ENCODE measurements around the gene MTA2. TPM values are rescaled to one million over a fixed set of nuclear protein-coding genes. Genes with fewer than 3 reads are reported as not detected.

MTA2 gene
- total RNA-seq, 2 experiments from 2014 or later = 167 to 172 TPM

GRCh38 chr11:62579252-62579651, 22.4 kb downstream of the MTA2 start:
- peaks cover 61% of the 10 kb centered on the region for H3K36me3 ChIP-seq (ENCODE audit: insufficient read depth, low read length)
- H3K27ac ChIP-seq (ENCODE audit: low read depth in 1 of 2, low read length in 2 of 2) = no peak overlapping the region
- Mint-ChIP-seq H3K27me3 (no peaks in the 10 kb centered on the region), H3K4me3 (no peak overlapping the region), H3K9me3 (no peaks in the 10 kb centered on the region), H3K4me1 (ENCODE audit: low read depth) (peaks cover 11% of the 10 kb centered on the region), H3K27ac (no peak overlapping the region), H3K36me3 (ENCODE audit: low read depth) (peaks cover 76% of the 10 kb centered on the region)
- POLR2A ChIA-PET = interaction anchor here (0.6 to 1.5 kb wide), 2 partner anchors 8 to 12 kb away, joined by 6 to 7 read pairs; partner anchors contain the start of gene TUT1
- peaks cover 16% of the 10 kb centered on the region for H3K4me1 ChIP-seq (ENCODE audit: insufficient read depth, low read length)
- CTCF ChIA-PET = no interaction called here
- H3K27me3 ChIP-seq (ENCODE audit: control insufficient read depth in 1 of 2, insufficient read depth in 2 of 2, low read length in 2 of 2) = no peaks in the 10 kb centered on the region
- H3K9me3 ChIP-seq (ENCODE audit: control insufficient read depth in 1 of 2, insufficient read depth in 1 of 2, low read length in 2 of 2) = no peaks in the 10 kb centered on the region
- no peak overlapping the region for H3K4me3 ChIP-seq (ENCODE audit: low read length)
- ATAC-seq (ENCODE audit: poor library complexity) = no peak
- TF ChIP-seq, protein P1, sequence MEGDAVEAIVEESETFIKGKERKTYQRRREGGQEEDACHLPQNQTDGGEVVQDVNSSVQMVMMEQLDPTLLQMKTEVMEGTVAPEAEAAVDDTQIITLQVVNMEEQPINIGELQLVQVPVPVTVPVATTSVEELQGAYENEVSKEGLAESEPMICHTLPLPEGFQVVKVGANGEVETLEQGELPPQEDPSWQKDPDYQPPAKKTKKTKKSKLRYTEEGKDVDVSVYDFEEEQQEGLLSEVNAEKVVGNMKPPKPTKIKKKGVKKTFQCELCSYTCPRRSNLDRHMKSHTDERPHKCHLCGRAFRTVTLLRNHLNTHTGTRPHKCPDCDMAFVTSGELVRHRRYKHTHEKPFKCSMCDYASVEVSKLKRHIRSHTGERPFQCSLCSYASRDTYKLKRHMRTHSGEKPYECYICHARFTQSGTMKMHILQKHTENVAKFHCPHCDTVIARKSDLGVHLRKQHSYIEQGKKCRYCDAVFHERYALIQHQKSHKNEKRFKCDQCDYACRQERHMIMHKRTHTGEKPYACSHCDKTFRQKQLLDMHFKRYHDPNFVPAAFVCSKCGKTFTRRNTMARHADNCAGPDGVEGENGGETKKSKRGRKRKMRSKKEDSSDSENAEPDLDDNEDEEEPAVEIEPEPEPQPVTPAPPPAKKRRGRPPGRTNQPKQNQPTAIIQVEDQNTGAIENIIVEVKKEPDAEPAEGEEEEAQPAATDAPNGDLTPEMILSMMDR (IDR thresholded peaks at IDR 0.05) = no peak
- no peak for DNase-seq
- intact Hi-C loops (cut with DNase I, micrococcal nuclease) = no loop called here

- no peak overlapping the region for H3K4me3 ChIP-seq (ENCODE audit: low read length)
- no peak for DNase-seq
- POLR2A ChIA-PET = interaction anchor here (0.6 to 1.5 kb wide), 2 partner anchors 8 to 13 kb away, joined by 6 to 7 read pairs; partner anchors contain the start of gene TUT1
- ATAC-seq (ENCODE audit: poor library complexity) = no peak
- CTCF ChIA-PET = no interaction called here
- peaks cover 17% of the 10 kb centered on the region for H3K4me1 ChIP-seq (ENCODE audit: insufficient read depth, low read length)
- H3K36me3 ChIP-seq (ENCODE audit: insufficient read depth, low read length) = peaks cover 54% of the 10 kb centered on the region
- Mint-ChIP-seq H3K36me3 (ENCODE audit: low read depth) (peaks cover 75% of the 10 kb centered on the region), H3K4me1 (ENCODE audit: low read depth) (peaks cover 17% of the 10 kb centered on the region), H3K9me3 (no peaks in the 10 kb centered on the region), H3K27me3 (no peaks in the 10 kb centered on the region), H3K27ac (no peak overlapping the region), H3K4me3 (no peak overlapping the region)
- intact Hi-C loops (cut with DNase I, micrococcal nuclease) = no loop called here
- no peaks in the 10 kb centered on the region for H3K27me3 ChIP-seq (ENCODE audit: control insufficient read depth in 1 of 2, insufficient read depth in 2 of 2, low read length in 2 of 2)
- TF ChIP-seq, protein P1 (IDR thresholded peaks at IDR 0.05) = no peak
- H3K9me3 ChIP-seq (ENCODE audit: control insufficient read depth in 1 of 2, insufficient read depth in 1 of 2, low read length in 2 of 2) = no peaks in the 10 kb centered on the region
- H3K27ac ChIP-seq (ENCODE audit: low read depth in 1 of 2, low read length in 2 of 2) = no peak overlapping the region
Measured at GRCh38 chr11:62578541-62578940, 23.1 kb downstream of the MTA2 start.

DNA sequence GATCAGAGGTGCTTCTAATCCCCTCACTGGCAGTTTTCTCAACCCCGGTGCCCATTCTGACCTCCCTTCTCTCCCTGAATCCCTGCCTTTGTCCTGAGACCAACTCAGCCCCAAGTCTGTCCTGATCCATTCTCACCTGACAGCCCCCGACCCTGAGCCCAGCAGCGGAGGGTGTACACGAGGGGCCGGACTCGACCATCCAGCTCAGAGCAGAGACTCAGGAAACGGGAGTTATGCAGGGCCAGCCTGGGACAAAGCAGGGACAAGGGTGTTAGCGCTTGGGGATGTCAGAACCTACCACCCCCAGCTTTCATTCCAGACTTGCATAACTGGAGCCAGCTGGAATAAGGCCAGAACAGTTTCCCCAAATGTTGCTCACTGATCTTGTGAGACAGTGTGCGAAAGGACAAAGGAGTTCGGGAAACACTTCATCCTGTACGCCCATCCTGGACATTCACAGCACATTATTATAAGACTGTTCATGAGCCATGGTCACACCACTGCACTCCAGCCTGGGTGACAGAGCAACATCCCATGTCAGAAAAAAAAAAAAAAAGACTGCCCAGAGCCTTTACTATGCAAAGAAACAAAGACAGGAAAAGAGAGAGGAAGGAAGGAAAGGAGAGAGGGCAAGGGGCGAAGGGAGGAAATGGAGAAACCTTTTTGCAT, 24.5 kb downstream of the MTA2 start:
- H3K4me1 ChIP-seq (ENCODE audit: insufficient read depth, low read length) = peaks cover 30% of the 10 kb centered on the region
- no peak overlapping the region for H3K4me3 ChIP-seq (ENCODE audit: low read length)
- peaks cover 53% of the 10 kb centered on the region for H3K36me3 ChIP-seq (ENCODE audit: insufficient read depth, low read length)
- Mint-ChIP-seq H3K9me3 (no peaks in the 10 kb centered on the region), H3K27ac (no peak overlapping the region), H3K36me3 (ENCODE audit: low read depth) (peaks cover 76% of the 10 kb centered on the region), H3K4me3 (no peak overlapping the region), H3K4me1 (ENCODE audit: low read depth) (peaks cover 29% of the 10 kb centered on the region), H3K27me3 (no peaks in the 10 kb centered on the region)
- ATAC-seq (ENCODE audit: poor library complexity) (no peak), DNase-seq (no peak)
- TF ChIP-seq, protein P1 (IDR thresholded peaks at IDR 0.05) = no peak
- intact Hi-C loops (cut with DNase I, micrococcal nuclease) = no loop called here
- no peak overlapping the region for H3K27ac ChIP-seq (ENCODE audit: low read depth in 1 of 2, low read length in 2 of 2)
- H3K27me3 ChIP-seq (ENCODE audit: control insufficient read depth in 1 of 2, insufficient read depth in 2 of 2, low read length in 2 of 2) = no peaks in the 10 kb centered on the region
- ChIA-PET CTCF (interaction anchor here (1.0 kb wide), 1 partner anchor 152 kb away, joined by 3 read pairs; no protein-coding TSS in a partner anchor), POLR2A (interaction anchor here (5.8 kb wide), 1 partner anchor 15 kb away, joined by 127 read pairs; the partner anchor contains the start of gene TUT1)
- no peaks in the 10 kb centered on the region for H3K9me3 ChIP-seq (ENCODE audit: control insufficient read depth in 1 of 2, insufficient read depth in 1 of 2, low read length in 2 of 2)
